Hematopoietic multipotent progenitor cell treated with erythropoietin and hydrocortisone succinate and interleukin-3 and kit ligand, for 15 days (in vitro differentiated cells): ENCODE data around the gene COL19A1.

ENCODE experiments used
- DNase-seq: peaks from one replicate; pipeline ENCODE4 v3.0.0-alpha.2; 2015; ENCODE audit warnings: low spot score

Gene COL19A1

DNA sequence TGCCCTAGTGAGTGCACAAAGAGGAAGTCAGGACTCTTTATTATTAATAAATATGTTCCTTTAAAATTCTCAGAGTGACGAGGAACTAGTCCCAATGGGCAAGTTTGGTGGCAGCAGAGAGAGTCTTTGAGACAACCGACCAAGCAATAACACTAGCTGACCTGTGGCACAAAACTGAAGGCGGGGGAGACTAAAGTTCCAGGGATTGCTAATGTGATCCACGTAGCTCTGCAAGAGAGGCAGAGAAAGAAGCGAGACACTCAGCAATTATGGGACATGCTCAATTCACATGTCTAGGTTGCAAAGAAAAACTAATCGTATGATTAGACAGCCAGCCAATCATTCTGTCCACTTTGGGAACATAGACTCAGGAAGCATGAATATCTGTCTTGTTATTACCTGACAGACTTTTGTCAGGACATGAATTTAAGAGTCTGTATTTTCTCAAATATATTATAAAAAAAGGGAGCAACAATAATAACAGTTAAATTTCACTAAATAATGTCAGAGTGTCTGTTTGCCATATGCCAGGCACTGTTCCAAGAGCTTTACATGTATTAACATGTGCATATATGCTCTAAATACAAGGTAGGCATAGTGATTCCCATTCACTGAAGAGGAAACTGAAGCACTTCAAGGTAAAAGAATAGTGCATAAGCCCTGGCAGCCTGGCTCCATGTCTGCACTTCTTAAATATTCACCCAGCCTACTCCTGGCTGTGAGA, 355.5 kb downstream of the COL19A1 start:
- DNase-seq: no peak

DNA sequence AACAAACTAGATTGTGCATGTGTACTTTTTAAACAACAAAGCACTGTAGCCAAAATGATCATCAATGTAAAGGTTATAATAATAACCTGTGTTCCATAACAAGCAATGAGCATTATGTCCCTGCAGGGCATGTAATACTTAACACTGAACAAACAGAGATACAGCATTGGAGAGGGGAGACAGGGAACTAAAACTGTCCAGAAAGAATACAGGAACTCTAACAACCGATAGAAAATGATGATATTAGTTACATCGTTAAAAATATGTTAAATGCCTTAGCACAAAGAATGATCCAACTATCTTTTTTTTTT, 356.0 kb downstream of the COL19A1 start:
- no peak for DNase-seq

DNA sequence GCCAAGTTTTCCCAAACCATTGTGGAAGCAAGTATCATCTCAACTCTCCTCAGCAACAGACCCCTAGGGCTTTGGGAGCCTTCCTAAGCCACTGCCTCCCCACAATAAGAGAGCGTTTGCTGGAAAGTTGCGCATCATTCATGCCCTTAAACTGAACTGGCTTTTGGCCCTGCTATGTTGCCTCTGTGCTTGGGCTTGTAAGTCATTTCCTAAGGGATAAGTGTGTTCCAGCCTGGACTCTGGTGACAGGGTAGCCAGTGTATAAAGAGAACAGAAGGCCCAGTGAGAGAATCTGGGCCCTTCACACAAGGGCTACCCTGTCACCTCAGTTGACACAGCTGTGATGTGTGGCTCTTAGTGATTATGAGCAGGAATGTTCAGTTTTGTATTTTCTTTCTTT, 358.7 kb downstream of the COL19A1 start:
- no peak for DNase-seq

DNA sequence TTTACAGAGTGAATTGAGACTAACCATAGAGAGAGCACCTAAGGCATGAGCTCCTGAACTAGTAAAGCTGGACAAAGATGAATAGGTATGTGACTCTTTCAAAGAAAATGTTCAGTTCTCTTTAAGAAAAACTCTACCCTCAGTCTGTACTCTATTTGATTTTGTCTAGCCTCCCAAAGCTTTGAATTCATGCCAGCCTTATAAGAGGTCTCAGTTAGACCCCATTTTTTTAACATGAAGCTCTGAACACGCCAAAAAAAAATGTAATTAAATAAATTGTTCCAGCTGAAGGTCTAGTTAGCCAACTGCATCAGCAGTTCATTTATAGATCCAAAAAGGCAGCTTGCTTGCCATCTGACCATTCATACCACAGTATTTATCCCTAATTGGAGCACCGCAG, 365.0 kb downstream of the COL19A1 start:
- no peak for DNase-seq

DNA sequence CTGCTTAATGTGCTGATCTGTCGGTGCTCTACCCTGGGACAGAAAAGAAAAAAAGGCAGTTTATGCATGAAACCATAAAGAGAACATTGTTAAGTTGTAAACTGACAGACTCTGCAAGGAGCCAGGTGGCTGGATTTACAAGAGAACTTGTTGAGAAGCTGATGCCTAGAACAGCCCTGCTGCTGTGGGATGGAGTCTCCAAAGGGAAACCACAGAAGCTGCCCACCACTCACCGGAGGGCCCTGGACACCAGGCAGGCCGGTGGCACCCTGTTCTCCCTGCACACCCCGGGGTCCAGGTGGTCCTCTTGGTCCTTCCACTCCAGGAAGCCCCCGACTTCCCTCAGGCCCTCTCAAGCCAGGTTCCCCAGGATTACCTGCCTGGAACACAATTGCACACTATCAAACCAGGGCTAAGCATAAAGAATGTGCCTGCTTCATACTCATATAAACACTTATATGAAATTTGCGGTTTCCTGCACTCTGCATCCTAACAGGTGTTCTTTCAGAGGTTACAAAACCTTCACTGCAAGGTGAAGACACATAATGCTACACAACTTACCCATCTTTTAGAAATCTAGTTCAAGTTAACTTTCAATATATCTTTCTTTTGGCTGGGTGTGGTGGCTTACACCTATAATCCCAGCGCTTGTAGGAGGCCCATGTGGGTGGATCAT, 368.3 kb downstream of the COL19A1 start:
- DNase-seq: no peak

DNA sequence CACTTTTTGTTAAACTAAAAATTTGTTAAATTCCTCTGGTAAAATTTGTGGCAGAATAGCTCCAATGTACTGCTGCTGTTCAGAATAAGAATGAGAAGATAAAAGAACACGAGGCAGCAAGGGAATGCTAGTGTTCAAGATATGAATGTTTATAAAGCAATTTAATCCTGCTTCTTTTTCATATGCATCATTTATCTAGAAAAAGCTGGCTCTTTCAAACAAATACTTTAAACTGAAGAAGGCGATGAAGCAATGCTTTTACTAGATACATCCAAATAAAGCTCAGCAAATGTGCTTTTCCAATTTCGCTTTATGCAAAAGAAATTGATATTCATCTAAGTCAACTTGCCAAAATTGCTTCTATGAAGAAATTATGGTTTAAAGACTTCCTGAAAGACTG, 370.0 kb downstream of the COL19A1 start:
- no peak for DNase-seq

DNA sequence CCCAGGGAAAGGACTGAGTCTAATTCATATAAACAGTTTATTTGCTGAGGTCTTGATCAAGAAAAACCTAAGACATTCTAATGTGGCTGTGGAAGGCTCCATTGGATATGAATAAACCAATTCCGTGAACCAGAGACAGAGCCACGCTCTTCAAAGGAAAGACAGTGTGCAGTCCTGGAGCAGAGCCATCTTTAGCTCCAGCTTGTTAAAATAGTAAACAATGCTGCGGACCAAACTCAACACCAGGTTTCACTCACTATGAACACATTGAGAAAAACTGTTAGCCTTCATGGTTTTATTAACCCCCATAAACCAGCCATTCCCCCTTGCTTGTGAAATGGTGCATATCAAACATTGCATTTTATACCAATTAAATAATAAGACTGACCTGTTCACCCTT, 374.7 kb downstream of the COL19A1 start:
- no peak for DNase-seq

DNA sequence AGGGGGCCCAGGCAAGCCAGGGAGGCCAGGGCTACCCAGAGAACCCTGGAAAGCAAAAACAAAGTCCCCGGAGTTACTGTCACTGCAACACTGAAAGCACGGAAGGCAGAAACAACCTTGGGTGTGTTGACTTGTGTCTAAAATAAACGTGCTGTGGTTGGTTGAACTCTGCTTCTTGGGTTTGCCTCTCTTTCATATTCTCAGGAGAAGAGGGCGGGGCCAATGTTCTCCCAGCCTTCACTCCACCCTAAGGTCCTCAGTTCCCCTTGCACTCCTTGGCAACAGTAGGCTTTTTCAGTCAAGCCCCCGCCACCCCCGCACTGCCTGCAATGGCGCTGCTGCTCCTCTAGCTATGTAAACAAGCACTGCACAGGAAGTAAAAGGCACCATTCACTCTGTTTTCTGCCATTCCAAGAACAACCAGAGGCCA, 375.6 kb downstream of the COL19A1 start:
- DNase-seq: no peak

DNA sequence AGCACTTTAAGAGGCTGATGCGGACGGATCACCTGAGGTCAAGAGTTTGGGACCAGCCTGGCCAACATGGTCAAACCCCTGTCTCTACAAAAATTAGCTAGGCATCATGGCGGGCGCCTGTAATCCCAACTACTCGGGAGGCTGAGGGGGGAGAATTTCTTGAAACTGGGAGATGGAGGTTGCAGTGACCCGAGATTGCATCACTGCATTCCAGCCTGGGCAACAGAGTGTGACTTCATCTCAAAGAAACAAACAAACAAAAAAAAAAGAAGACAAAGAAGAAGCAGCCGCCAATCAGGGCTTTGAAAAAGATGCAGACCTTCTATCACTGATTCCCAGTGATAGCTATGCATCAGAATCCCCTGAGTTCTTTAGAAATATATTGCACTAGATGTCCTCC, 379.8 kb downstream of the COL19A1 start:
- no peak for DNase-seq

DNA sequence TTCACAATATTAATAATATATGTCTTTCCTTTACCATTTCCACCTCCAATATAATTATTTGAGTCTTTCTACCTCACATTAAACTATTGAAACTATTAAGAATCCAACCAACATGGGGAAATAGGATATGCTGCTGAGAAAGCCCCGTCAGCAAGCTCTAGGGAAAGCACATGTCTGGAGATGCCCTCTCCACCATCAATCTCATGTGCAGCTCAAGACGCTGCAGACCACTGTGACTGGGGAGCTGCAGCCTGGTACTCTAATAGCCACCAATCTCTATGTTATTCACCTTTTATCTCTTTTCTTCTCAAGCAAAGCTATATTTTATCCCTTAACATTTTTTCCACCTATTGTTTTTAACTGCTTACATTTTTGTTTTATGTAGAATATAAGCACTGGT, 386.2 kb downstream of the COL19A1 start:
- DNase-seq: no peak

DNA sequence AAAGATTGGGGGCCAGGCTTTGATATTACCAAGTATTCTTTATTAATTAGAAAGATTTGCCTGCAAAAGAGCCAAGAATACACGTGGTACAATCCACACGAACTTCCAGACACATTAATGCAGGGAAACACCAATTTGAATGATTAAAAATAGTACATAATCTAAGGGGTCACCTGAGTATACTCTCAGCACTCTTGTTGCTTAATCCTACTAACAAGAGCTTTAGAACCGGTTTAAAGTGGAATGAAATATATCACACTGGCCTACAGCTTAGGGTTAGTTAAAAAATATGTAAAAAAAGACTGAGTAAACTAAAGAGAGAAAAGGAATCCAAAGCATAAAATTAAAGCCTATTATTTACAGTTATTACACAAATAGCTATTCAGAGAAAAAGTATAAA, 387.6 kb downstream of the COL19A1 start:
- no peak for DNase-seq

DNA sequence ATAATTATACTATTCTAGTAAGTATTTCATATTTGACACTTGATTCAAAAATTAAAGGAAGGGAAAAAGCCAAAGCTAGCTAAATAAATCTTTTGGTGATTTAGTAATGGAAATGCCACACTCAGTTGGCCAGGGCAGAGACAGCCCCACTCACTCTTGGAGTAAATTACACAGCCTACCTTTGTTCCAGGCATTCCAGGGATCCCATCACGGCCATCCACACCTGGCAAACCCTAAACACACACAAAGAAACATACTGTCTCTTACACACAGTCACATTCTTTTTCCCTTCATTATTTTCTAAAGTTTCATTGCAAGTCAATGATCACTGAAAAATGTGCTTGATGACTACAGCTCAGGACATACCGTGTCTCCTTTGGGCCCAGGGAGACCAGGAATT, 388.4 kb downstream of the COL19A1 start:
- no peak for DNase-seq

DNA sequence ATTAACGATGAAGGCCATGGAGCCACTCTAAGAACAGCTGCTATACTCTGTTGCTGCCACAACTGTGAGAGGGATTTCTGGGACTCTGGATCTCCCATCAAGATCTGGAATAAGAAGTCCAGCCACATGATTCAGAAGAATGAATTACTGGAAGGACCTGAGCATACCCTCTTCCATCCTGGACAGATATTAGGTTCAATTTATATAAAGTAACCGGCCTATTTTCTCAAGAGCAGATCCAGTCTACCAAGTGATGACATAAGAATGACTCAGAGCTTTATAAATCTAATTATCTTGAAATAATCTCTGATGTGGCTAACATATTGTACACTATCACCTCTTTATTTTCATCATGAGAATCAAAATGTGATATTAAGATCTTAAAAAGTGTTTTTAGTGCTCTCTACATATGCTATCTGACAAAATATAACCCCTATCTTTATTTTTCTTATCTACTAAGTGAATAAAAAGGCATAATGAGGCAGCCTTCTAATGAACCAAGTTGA, 391.5 kb downstream of the COL19A1 start:
- DNase-seq: no peak

DNA sequence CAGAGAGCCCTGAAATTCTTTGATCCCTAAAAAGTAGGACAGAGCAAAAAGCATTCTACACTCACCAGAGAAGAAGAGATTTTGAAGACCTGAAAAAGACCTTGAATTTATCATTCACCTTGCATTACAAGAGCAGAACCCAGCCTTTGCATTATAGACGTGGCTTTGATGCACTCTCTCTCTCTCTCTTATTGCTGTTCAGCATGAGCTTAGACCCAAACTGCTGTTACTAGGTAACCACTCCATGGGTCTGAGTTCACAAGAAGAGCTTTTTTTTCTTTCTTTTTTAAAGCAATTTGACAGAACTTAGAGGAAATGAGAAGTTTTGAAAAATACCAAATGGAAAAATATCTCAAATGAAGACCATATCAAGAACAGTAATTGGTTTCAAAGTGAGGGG, 392.1 kb downstream of the COL19A1 start:
- DNase-seq: no peak
